ENCODE results near the gene CIT. TPM values are rescaled to one million over a fixed set of nuclear protein-coding genes. Genes with fewer than 3 reads are reported as not detected.

Gene CIT
- total and polyA plus RNA-seq, 2 donors (not counting 3 experiments of a cell fraction or from before 2014, with no cell fraction given): 13.3 to 61.8 TPM

- Histone ChIP-seq H3K4me2 (ENCODE audit: insufficient read depth, low read length) (no peak overlapping the region), H3K9me1 (replicated peaks; ENCODE audit: control insufficient read depth, extremely low read depth, insufficient read depth, low read length) (no peaks in the 10 kb centered on the region), H3K27ac (ENCODE audit: insufficient read depth, low read depth, low read length) (no peak overlapping the region), H4K20me1 (replicated peaks; ENCODE audit: control insufficient read depth, extremely low read depth, insufficient read depth, low read length) (no peaks in the 10 kb centered on the region), H3K79me2 (ENCODE audit: control insufficient read depth, insufficient read depth, low read length) (peaks cover 4% of the 10 kb centered on the region), H3K27me3 (ENCODE audit: control insufficient read depth in 2 of 2, insufficient read depth in 2 of 2, low read length in 2 of 2) (no peaks in the 10 kb centered on the region), H3K4me1 (ENCODE audit: control insufficient read depth, extremely low read depth, insufficient read depth, low read length) (no peaks in the 10 kb centered on the region), H3K9ac (replicated peaks; ENCODE audit: extremely low read depth, insufficient read depth, low read length) (no peak overlapping the region), H3K9me3 (replicated peaks; ENCODE audit: control insufficient read depth, insufficient read depth, low read length) (no peaks in the 10 kb centered on the region), H3K36me3 (ENCODE audit: control insufficient read depth in 2 of 2, extremely low read depth in 1 of 2, insufficient read depth in 2 of 2, low read length in 2 of 2) (no peaks in the 10 kb centered on the region), H3K4me3 (replicated peaks in 1 of 3; ENCODE audit: insufficient read depth in 1 of 3, low read depth in 1 of 3, low read length in 3 of 3) (no peak overlapping the region), H2AFZ (ENCODE audit: low read depth, low read length) (no peak overlapping the region)
- no peak for DNase-seq (ENCODE audit: low read depth, low spot score)
- no TSS peak for BruUV-seq (replicated peaks)
- dilution Hi-C loops (cut with MboI; ENCODE audit: extremely low pct_ligation_motif_present, low sequenced_read_pairs) (no loop called here), intact Hi-C loops (cut with micrococcal nuclease) (no loop called here)
- POLR2A ChIA-PET: no interaction called here
- CTCF ChIA-PET: no interaction called here
- TF ChIP-seq FOS (IDR thresholded peaks at IDR 0.05; ENCODE audit: borderline replicate concordance, insufficient read depth, low read length) (no peak), EZH2 (IDR thresholded peaks at IDR 0.05; ENCODE audit: borderline replicate concordance, low read depth, low read length, severe bottlenecking) (no peak), JUN (IDR thresholded peaks at IDR 0.05; ENCODE audit: borderline replicate concordance, insufficient read depth, insufficient read length, low read depth) (no peak), MAX (IDR thresholded peaks at IDR 0.05; ENCODE audit: insufficient read depth, insufficient read length) (no peak), CTCF (IDR thresholded peaks at IDR 0.05; ENCODE audit: extremely low read depth in 1 of 2, insufficient read depth in 1 of 2, low read depth in 1 of 2, low read length in 2 of 2) (no peak), POLR2AphosphoS5 (IDR thresholded peaks at IDR 0.05; ENCODE audit: insufficient read depth, low read depth, low read length) (no peak)
- no peak for FAIRE-seq
Measured at GRCh38 chr12:119835068-119835467, 42.1 kb downstream of the CIT start.
